GM12878 (cell line): ENCODE results near the gene SLC19A2. TPM values are rescaled to one million over a fixed set of nuclear protein-coding genes. Genes with fewer than 3 reads are reported as not detected.

Source experiments
- ATAC-seq: fragments of 200-7000 bp; cut with Tn5 transposase; 3 replicates; pipeline ENCODE4 v1.9.1; 2020; ENCODE audit warnings: mild to moderate bottlenecking, moderate library complexity
- BruUV-seq: library from RNA; stranded (reverse); fragments of 400-500 nt; replicated peaks from 2 replicates; lab custom pipeline; 2021; lab: Mats Ljungman, UMichigan
- CTCF ChIA-PET: fragments of 300-600 bp; sonication (Branson Sonifier 250); formaldehyde crosslinking; extraction: SDS; loops from one replicate; lab custom pipeline; 2021; ENCODE audit warnings: inconsistent platforms; lab: Yijun Ruan, JAX
- POLR2A ChIA-PET: fragments of 350-600 bp; formaldehyde crosslinking; extraction: SDS; loops from one replicate; lab custom pipeline; 2021; ENCODE audit warnings: inconsistent platforms; lab: Charles Lee
- RAD21 ChIA-PET: fragments of 300-600 bp; sonication (Branson Sonifier 250); formaldehyde crosslinking; loops from one replicate; lab custom pipeline; 2023; ENCODE audit warnings: antibody characterized with exemption; ENCODE audit not compliant: unreplicated experiment; lab: Charles Lee
- SMC1A ChIA-PET: fragments of 300-600 bp; sonication (Branson Sonifier 250); formaldehyde crosslinking; loops from one replicate; lab custom pipeline; 2023; ENCODE audit not compliant: unreplicated experiment, uncharacterized antibody; lab: Charles Lee
- DNase-seq: peaks from one replicate; pipeline ENCODE4 v3.0.0-alpha.2; 2011; ENCODE audit warnings: low read depth, low spot score
- FAIRE-seq: peaks from 3 replicates; lab custom pipeline; 2011; peaks lifted over from hg19 to GRCh38; lab: Jason Lieb, UNC
- H2AFZ ChIP-seq: 2 replicates; pipeline ENCODE4 v1.6.0; 2011; ENCODE audit warnings: low read depth, low read length, control low read depth; ENCODE audit not compliant: control insufficient read depth
- H3K27ac ChIP-seq: 2 replicates; pipeline ENCODE4 v1.5.1; 2011; ENCODE audit warnings: control low read depth; ENCODE audit not compliant: control insufficient read depth, insufficient read depth
- H3K27me3 ChIP-seq, 2 experiments: replicated peaks in 1 of 2; 2 replicates each; pipeline versions ENCODE4 v1.6.0 to v1.6.1; 2011; ENCODE audit warnings: low read length in 1 of 2; ENCODE audit not compliant: control insufficient read depth in 2 of 2, insufficient read depth in 2 of 2
- H3K36me3 ChIP-seq, 2 experiments: 2 replicates each; pipeline ENCODE4 v1.5.1; 2011; ENCODE audit warnings: low read length in 1 of 2; ENCODE audit not compliant: control insufficient read depth in 2 of 2, insufficient read depth in 2 of 2
- H3K4me1 ChIP-seq: 2 replicates; pipeline ENCODE4 v1.6.1; 2011; ENCODE audit warnings: mild to moderate bottlenecking, low read length, moderate library complexity, mixed read lengths; ENCODE audit not compliant: control insufficient read depth, insufficient read depth
- H3K4me2 ChIP-seq: 2 replicates; pipeline ENCODE4 v1.6.0; 2011; ENCODE audit warnings: control low read depth; ENCODE audit not compliant: control insufficient read depth, insufficient read depth
- H3K4me3 ChIP-seq: fragments of 200-600 bp; sonication (generic); 2 replicates; pipeline ENCODE4 v1.5.1; 2016
- H3K79me2 ChIP-seq: 2 replicates; pipeline ENCODE4 v1.6.0; 2011; ENCODE audit warnings: low read length; ENCODE audit not compliant: control insufficient read depth, insufficient read depth
- H3K9ac ChIP-seq: 2 replicates; pipeline ENCODE4 v1.8.0; 2011; ENCODE audit warnings: low read length, control low read depth, mixed read lengths; ENCODE audit not compliant: control insufficient read depth, insufficient read depth
- H3K9me3 ChIP-seq: replicated peaks from 3 replicates; pipeline ENCODE4 v1.5.1; 2011; ENCODE audit warnings: mild to moderate bottlenecking, low read length; ENCODE audit not compliant: control insufficient read depth, insufficient read depth
- H4K20me1 ChIP-seq: 2 replicates; pipeline ENCODE4 v1.6.0; 2011; ENCODE audit not compliant: control insufficient read depth, insufficient read depth
- ATF7 ChIP-seq: fragments of 450-650 bp; IDR thresholded peaks from 2 replicates; pipeline ENCODE4 v1.6.1; 2016; ENCODE audit warnings: low read depth, mild to moderate bottlenecking
- CUX1 ChIP-seq: IDR thresholded peaks from 2 replicates; pipeline ENCODE4 v1.6.1; 2012; ENCODE audit warnings: improper control_type of control experiment, low read depth, low read length; ENCODE audit not compliant: insufficient replicate concordance
- EGR1 ChIP-seq, 2 experiments: IDR thresholded peaks; 1 replicate in 1 of 2; 2 replicates in 1 of 2; pipeline ENCODE4 v1.6.1; 2011 to 2012; ENCODE audit warnings: low read depth in 2 of 2, low read length in 2 of 2, borderline replicate concordance in 1 of 2, mild to moderate bottlenecking in 1 of 2, moderate library complexity in 1 of 2
- USF2 ChIP-seq: IDR thresholded peaks from 2 replicates; pipeline ENCODE4 v1.6.1; 2011; ENCODE audit warnings: low read depth, low read length, improper control_type of control experiment, borderline replicate concordance
- ZBED1 ChIP-seq: IDR thresholded peaks from 2 replicates; pipeline ENCODE4 v1.6.1; 2016; ENCODE audit warnings: borderline replicate concordance
- ZNF592 ChIP-seq: fragments of 450-650 bp; IDR thresholded peaks from 2 replicates; pipeline ENCODE4 v1.6.1; 2017; ENCODE audit warnings: mild to moderate bottlenecking, moderate library complexity
- WGBS: methylation state at CpG from one replicate; pipeline ENCODE4 v1.1.6; 2016; ENCODE audit warnings: low lambda C conversion rate; ENCODE audit not compliant: insufficient replicate concordance, insufficient coverage; ENCODE audit errors: missing lambda C conversion rate; 5-methylcytosine and 5-hydroxymethylcytosine counted together
- in situ Hi-C: fragments of 300-500 bp; cut with MboI; formaldehyde crosslinking; loops from 9 replicates; pipeline ENCODE4 v1.14.3; 2018; ENCODE audit warnings: mixed read lengths
- intact Hi-C: fragments of 100-400 bp; cut with micrococcal nuclease; formaldehyde crosslinking; loops from one replicate; pipeline ENCODE4 v1.14.2; 2022; ENCODE audit not compliant: unreplicated experiment
- polyA plus RNA-seq, 11 experiments: library from polyadenylated mRNA; depleted of rRNA in 4 of 11; unstranded in 6 of 11; stranded (reverse) in 5 of 11; fragments of >200 nt; fragmentation: Nextera tagmentation in 4 of 11; fragmentation: Illumina TruSeq in 1 of 11; extraction: Ambion mirVana in 4 of 11; extraction: Trizol in 1 of 11; gene quantifications; 1 replicate in 1 of 11; 2 replicates in 10 of 11; pipeline versions ENCODE4 v1.2.1 to v1.2.3, GENCODE V29; 2011 to 2016; ENCODE audit warnings: inconsistent platforms in 2 of 11, missing spikeins in 2 of 11, low read depth in 1 of 11
- total RNA-seq, 4 experiments: library from RNA; depleted of rRNA in 3 of 4; stranded (reverse); fragments of >200 nt in 3 of 4; fragmentation: Illumina TruSeq in 1 of 4; extraction: Trizol in 1 of 4; gene quantifications; 2 replicates each; pipeline versions ENCODE4 v1.2.1 to v1.2.3, GENCODE V29; 2013 to 2021

SLC19A2 gene
- total and polyA plus RNA-seq, 10 of the 15 experiments (the other 5 are each of a cell fraction or from before 2014, with no cell fraction given) = 1.2 to 7.8 (median 2.5) TPM

GRCh38 chr1:169530448-169530847 lies 44.7 kb upstream of the SLC19A2 start:
- Histone ChIP-seq H3K27ac (no peak overlapping the region), H3K9me3 (no peaks in the 10 kb centered on the region), H3K4me1 (peaks cover 10% of the 10 kb centered on the region; the same call in 1 of the 2 replicates), H3K27me3 (no peaks in the 10 kb centered on the region), H2AFZ (no peak overlapping the region), H3K9ac (no peak overlapping the region), H3K4me3 (no peak overlapping the region), H3K79me2 (no peaks in the 10 kb centered on the region), H3K4me2 (no peak overlapping the region), H3K36me3 (no peaks in the 10 kb centered on the region), H4K20me1 (no peaks in the 10 kb centered on the region)
- DNase-seq = no peak
- FAIRE-seq = no peak
- no TSS peak for BruUV-seq
- WGBS = 45% methylated on average over 3 of the region's 3 CpGs
- in situ Hi-C loops (no loop called here), intact Hi-C loops (no loop called here)
- TF ChIP-seq USF2 (no peak), CUX1 (no peak), EGR1 (IDR thresholded peaks at IDR 0.05; ENCODE audit: borderline replicate concordance in 1 of 2, low read depth in 2 of 2, low read length in 2 of 2) (no peak), ZBED1 (no peak), ZNF592 (no peak), ATF7 (no peak)
- ChIA-PET CTCF (interaction anchor here (1.0 to 1.9 kb wide), 3 partner anchors 16 to 927 kb away, joined by 3 to 6 read pairs (median 4); no protein-coding TSS in a partner anchor), POLR2A (no interaction called here), SMC1A (interaction anchor here (1.0 kb wide), 2 partner anchors 17 to 927 kb away, joined by 3 to 5 read pairs; no protein-coding TSS in a partner anchor), RAD21 (no interaction called here)
- no peak for ATAC-seq
